Activated CD4-positive, alpha-beta T cell treated with anti-CD3 and anti-CD28 coated beads for 24 hours (primary cell): ENCODE results near the gene TBX15.

Experiments used
- DNase-seq, 2 donors: peaks; one replicate each; pipeline ENCODE4 v3.0.0-alpha.2; 2020; ENCODE audit warnings: low read depth in 2 of 2

Gene TBX15

GRCh38 chr1:118988186-118989005, at the start of gene TBX15:
Gene TBX15 (minus strand): TSS chr1:118988343. CDS start chr1:118987795, 548 bp downstream.
- no peak for DNase-seq

GRCh38 chr1:119034359-119034758, 46.2 kb upstream of the TBX15 start:
- no peak for DNase-seq

GRCh38 chr1:119032986-119033385, 44.8 kb upstream of the TBX15 start:
- no peak for DNase-seq

- DNase-seq: no peak
These were observed 39.6 kb upstream of the TBX15 start for GRCh38 chr1:119027759-119028158.

- no peak for DNase-seq
These were observed 38.8 kb upstream of the TBX15 start for GRCh38 chr1:119026956-119027355.

GRCh38 chr1:119015547-119015946, 27.4 kb upstream of the TBX15 start:
- DNase-seq: no peak

GRCh38 chr1:119012383-119012782, 24.2 kb upstream of the TBX15 start:
- no peak for DNase-seq

- DNase-seq: no peak
These were observed 23.6 kb upstream of the TBX15 start for GRCh38 chr1:119011706-119012105.

GRCh38 chr1:119011116-119011515, 23.0 kb upstream of the TBX15 start:
- DNase-seq: no peak

GRCh38 chr1:119010201-119010600, 22.1 kb upstream of the TBX15 start:
- no peak for DNase-seq

GRCh38 chr1:119009312-119009655, 21.1 kb upstream of the TBX15 start:
- no peak for DNase-seq

- DNase-seq: no peak
These were observed 20.6 kb upstream of the TBX15 start for GRCh38 chr1:119008483-119009311.

GRCh38 chr1:119007670-119008482, 19.7 kb upstream of the TBX15 start:
- DNase-seq: no peak

- no peak for DNase-seq
These were observed 19.2 kb upstream of the TBX15 start for GRCh38 chr1:119007339-119007669.

GRCh38 chr1:119006406-119007279, 18.5 kb upstream of the TBX15 start:
- no peak for DNase-seq

- no peak for DNase-seq
These were observed 17.7 kb upstream of the TBX15 start for GRCh38 chr1:119005724-119006405.

- no peak for DNase-seq
These were observed 16.6 kb upstream of the TBX15 start for GRCh38 chr1:119004781-119005180.

GRCh38 chr1:119004129-119004527, 16.0 kb upstream of the TBX15 start:
- DNase-seq: no peak

GRCh38 chr1:119003413-119004128, 15.4 kb upstream of the TBX15 start:
- no peak for DNase-seq
